PC-9 (cell line): ENCODE results near the gene ARSD. TPM values are rescaled to one million over a fixed set of nuclear protein-coding genes. Genes with fewer than 3 reads are reported as not detected.

Experiments
- BruUV-seq: library from RNA; stranded (reverse); fragments of 400-500 nt; replicated peaks from 2 replicates; lab custom pipeline; 2021; lab: Mats Ljungman, UMichigan
- CTCF ChIA-PET: fragments of 300-600 bp; sonication (Branson Sonifier 250); formaldehyde crosslinking; loops from one replicate; lab custom pipeline; 2022; ENCODE audit warnings: antibody characterized with exemption; lab: Charles Lee
- POLR2A ChIA-PET: fragments of 300-600 bp; sonication (Branson Sonifier 250); formaldehyde crosslinking; loops from one replicate; lab custom pipeline; 2022; ENCODE audit warnings: antibody characterized with exemption; ENCODE audit not compliant: unreplicated experiment; lab: Charles Lee
- DNase-seq, 2 experiments: peaks; one replicate each; pipeline versions ENCODE4 v3.0.0 to v3.0.0-alpha.2; 2015 to 2022; ENCODE audit warnings: mixed read lengths in 1 of 2
- H2AFZ ChIP-seq: fragments of 200-600 bp; sonication (generic); 2 replicates; pipeline ENCODE4 v1.8.1; 2017; ENCODE audit warnings: antibody characterized with exemption
- H3F3A ChIP-seq: fragments of 200-600 bp; sonication (generic); 2 replicates; pipeline ENCODE4 v1.8.1; 2017; ENCODE audit warnings: antibody characterized with exemption, mild to moderate bottlenecking, low read depth; ENCODE audit not compliant: insufficient read depth
- H3K27ac ChIP-seq: fragments of 200-600 bp; sonication (generic); 2 replicates; pipeline ENCODE4 v1.6.1; 2016; ENCODE audit warnings: mixed run types
- H3K27me3 ChIP-seq: fragments of 200-600 bp; sonication (generic); 2 replicates; pipeline ENCODE4 v1.6.1; 2016; ENCODE audit warnings: low read depth, mixed run types; ENCODE audit not compliant: insufficient read depth
- H3K36me3 ChIP-seq: fragments of 200-600 bp; sonication (generic); 2 replicates; pipeline ENCODE4 v1.6.1; 2016; ENCODE audit warnings: low read depth, mixed run types
- H3K4me1 ChIP-seq: fragments of 200-600 bp; sonication (generic); replicated peaks from 2 replicates; pipeline ENCODE4 v1.6.1; 2016; ENCODE audit warnings: mixed run types; ENCODE audit not compliant: insufficient read depth
- H3K4me2 ChIP-seq: fragments of 200-600 bp; sonication (generic); 2 replicates; pipeline ENCODE4 v1.6.1; 2017; ENCODE audit warnings: mixed run types
- H3K4me3 ChIP-seq: fragments of 200-600 bp; sonication (generic); 2 replicates; pipeline ENCODE4 v1.6.1; 2016; ENCODE audit warnings: mixed run types
- H3K79me2 ChIP-seq: fragments of 200-600 bp; sonication (generic); 2 replicates; pipeline ENCODE4 v1.6.1; 2017; ENCODE audit warnings: low read depth, mixed run types
- H3K9me2 ChIP-seq: fragments of 200-600 bp; sonication (generic); 2 replicates; pipeline ENCODE4 v1.8.1; 2017; ENCODE audit warnings: mild to moderate bottlenecking; ENCODE audit not compliant: insufficient read depth
- H3K9me3 ChIP-seq: fragments of 200-600 bp; sonication (generic); 2 replicates; pipeline ENCODE4 v1.8.1; 2016; ENCODE audit warnings: low read depth; ENCODE audit not compliant: insufficient read depth
- H4K20me1 ChIP-seq: fragments of 200-600 bp; sonication (generic); 2 replicates; pipeline ENCODE4 v1.8.1; 2017; ENCODE audit not compliant: insufficient read depth
- EZH2 ChIP-seq: fragments of 200-600 bp; sonication (generic); IDR thresholded peaks from 2 replicates; pipeline ENCODE4 v1.8.0; 2017; ENCODE audit warnings: antibody characterized with exemption, low read depth
- intact Hi-C: fragments of 100-400 bp; cut with micrococcal nuclease; formaldehyde crosslinking; loops from one replicate; pipeline ENCODE4 v1.10.0; 2022; ENCODE audit not compliant: unreplicated experiment
- total RNA-seq: library from RNA; stranded (reverse); gene quantifications from 2 replicates; pipeline ENCODE4 v1.2.3, GENCODE V29; 2021
- TF ChIP-seq, protein P1 (sequence below): fragments of 200-600 bp; sonication (generic); conservative IDR thresholded peaks from 2 replicates; pipeline ENCODE4 v1.6.1; 2017; ENCODE audit warnings: mixed run types, antibody characterized with exemption, mild to moderate bottlenecking, moderate library complexity

The ARSD gene
- total RNA-seq, 1 experiment from 2014 or later: 15.5 TPM

DNA sequence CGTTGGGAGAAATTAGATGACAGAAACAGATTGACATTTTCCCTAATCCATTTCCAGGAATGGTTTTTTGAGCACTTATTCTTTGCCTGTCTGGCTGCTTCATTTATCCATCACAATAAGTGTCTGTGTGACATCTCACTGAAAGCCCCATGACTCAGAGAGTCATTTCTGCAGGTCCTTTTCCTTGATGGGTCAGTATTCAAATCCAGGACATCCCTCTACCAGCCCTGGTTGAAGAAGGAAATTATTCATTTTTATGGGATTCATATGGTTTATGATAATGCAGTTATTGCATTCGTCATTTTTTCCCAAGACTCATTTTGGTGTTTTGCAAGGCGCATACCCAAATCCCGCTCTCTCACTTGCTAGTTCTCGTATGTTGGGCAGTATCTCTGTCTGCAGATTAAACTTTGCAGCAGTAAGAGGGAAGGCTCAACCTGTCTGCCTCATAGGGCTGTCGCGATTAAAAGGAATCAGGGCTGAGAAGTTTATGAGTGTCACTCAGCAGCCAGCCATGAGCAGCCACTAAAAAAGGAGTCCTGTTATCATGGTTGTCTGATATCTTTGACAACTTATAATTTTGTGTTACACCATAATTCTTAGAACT lies 56.4 kb downstream of the ARSD start:
- Histone ChIP-seq H4K20me1 (no peaks in the 10 kb centered on the region), H3K36me3 (no peaks in the 10 kb centered on the region), H3F3A (no peaks in the 10 kb centered on the region), H3K27me3 (peaks cover 12% of the 10 kb centered on the region), H3K4me1 (no peaks in the 10 kb centered on the region), H3K79me2 (no peaks in the 10 kb centered on the region), H3K4me3 (no peak overlapping the region), H3K27ac (no peak overlapping the region), H3K4me2 (no peak overlapping the region), H3K9me2 (no peaks in the 10 kb centered on the region), H2AFZ (no peak overlapping the region), H3K9me3 (no peaks in the 10 kb centered on the region)
- TF ChIP-seq, protein P1, sequence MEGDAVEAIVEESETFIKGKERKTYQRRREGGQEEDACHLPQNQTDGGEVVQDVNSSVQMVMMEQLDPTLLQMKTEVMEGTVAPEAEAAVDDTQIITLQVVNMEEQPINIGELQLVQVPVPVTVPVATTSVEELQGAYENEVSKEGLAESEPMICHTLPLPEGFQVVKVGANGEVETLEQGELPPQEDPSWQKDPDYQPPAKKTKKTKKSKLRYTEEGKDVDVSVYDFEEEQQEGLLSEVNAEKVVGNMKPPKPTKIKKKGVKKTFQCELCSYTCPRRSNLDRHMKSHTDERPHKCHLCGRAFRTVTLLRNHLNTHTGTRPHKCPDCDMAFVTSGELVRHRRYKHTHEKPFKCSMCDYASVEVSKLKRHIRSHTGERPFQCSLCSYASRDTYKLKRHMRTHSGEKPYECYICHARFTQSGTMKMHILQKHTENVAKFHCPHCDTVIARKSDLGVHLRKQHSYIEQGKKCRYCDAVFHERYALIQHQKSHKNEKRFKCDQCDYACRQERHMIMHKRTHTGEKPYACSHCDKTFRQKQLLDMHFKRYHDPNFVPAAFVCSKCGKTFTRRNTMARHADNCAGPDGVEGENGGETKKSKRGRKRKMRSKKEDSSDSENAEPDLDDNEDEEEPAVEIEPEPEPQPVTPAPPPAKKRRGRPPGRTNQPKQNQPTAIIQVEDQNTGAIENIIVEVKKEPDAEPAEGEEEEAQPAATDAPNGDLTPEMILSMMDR: no peak
- no peak for TF ChIP-seq EZH2
- ChIA-PET POLR2A (no interaction called here), CTCF (no interaction called here)
- no TSS peak for BruUV-seq
- no peak for DNase-seq
- intact Hi-C loops: loop anchor here (10.0 kb wide), 1 partner anchor 762 kb away; no protein-coding TSS in a partner anchor

DNA sequence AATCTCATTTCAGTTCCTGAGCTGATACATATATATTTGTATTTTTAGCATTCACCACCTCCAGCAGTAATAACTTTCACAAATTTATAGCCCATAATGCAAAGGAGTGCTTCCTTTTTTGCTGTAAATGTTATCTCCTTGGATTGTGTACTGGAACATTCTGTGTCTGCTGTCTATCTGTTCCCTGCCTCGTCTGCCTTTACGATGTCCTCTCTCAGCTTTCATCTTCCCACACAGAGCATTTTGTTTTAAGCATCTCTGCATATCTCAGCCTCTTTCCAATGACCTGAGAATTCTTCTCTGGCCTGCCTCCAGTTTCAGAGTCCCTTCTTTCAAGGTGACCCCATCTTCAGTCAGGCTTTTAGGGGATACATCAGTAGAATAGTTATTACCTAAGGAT lies 57.3 kb downstream of the ARSD start:
- Histone ChIP-seq H3K27me3 (peaks cover 12% of the 10 kb centered on the region), H3K9me3 (no peaks in the 10 kb centered on the region), H3K4me1 (no peaks in the 10 kb centered on the region), H3K79me2 (no peaks in the 10 kb centered on the region), H3F3A (no peaks in the 10 kb centered on the region), H3K4me2 (no peak overlapping the region), H3K4me3 (no peak overlapping the region), H3K36me3 (no peaks in the 10 kb centered on the region), H4K20me1 (no peaks in the 10 kb centered on the region), H3K27ac (no peak overlapping the region), H2AFZ (no peak overlapping the region), H3K9me2 (no peaks in the 10 kb centered on the region)
- intact Hi-C loops: loop anchor here (10.0 kb wide), 1 partner anchor 763 kb away; no protein-coding TSS in a partner anchor
- no TSS peak for BruUV-seq
- TF ChIP-seq, protein P1: no peak
- TF ChIP-seq EZH2: no peak
- CTCF ChIA-PET: no interaction called here
- no peak for DNase-seq
- POLR2A ChIA-PET: no interaction called here

DNA sequence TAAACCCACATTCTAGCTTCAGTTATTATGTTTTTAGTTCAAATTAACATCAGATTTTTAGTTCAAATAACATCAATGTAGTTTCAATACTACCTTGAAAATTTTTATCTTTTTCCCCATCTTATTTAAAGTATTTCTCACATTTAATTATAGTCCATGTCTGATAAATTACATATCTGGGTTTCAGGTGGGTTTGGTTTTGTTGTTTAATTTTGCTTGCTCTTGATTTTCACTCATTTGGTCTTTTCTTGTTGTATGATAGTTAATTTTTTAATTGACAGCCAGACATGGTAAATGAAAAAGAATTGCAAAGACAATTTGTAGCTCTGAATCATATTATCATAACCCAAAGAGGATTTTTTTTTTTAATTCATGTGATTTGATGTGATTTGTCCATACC lies 58.5 kb downstream of the ARSD start:
- Histone ChIP-seq H3K4me1 (no peaks in the 10 kb centered on the region), H3K4me2 (no peak overlapping the region), H3K9me2 (no peaks in the 10 kb centered on the region), H3K27me3 (peaks cover 19% of the 10 kb centered on the region), H3K4me3 (no peak overlapping the region), H3K9me3 (no peaks in the 10 kb centered on the region), H4K20me1 (no peaks in the 10 kb centered on the region), H3K27ac (no peak overlapping the region), H3F3A (no peaks in the 10 kb centered on the region), H3K36me3 (no peaks in the 10 kb centered on the region), H2AFZ (no peak overlapping the region), H3K79me2 (no peaks in the 10 kb centered on the region)
- TF ChIP-seq, protein P1: no peak
- no peak for TF ChIP-seq EZH2
- DNase-seq: no peak
- intact Hi-C loops: loop anchor here (10.0 kb wide), 1 partner anchor 764 kb away; no protein-coding TSS in a partner anchor
- CTCF ChIA-PET: no interaction called here
- BruUV-seq: no TSS peak
- POLR2A ChIA-PET: no interaction called here
